HG03439 (cell line): ENCODE data around the gene ZBTB4.

Source experiments
- ATAC-seq: cut with Tn5 transposase; IDR thresholded peaks from one replicate; pipeline ENCODE4 v1.9.1; 2021; ENCODE audit warnings: mild to moderate bottlenecking, moderate library complexity; ENCODE audit not compliant: unreplicated experiment

ZBTB4 gene

DNA sequence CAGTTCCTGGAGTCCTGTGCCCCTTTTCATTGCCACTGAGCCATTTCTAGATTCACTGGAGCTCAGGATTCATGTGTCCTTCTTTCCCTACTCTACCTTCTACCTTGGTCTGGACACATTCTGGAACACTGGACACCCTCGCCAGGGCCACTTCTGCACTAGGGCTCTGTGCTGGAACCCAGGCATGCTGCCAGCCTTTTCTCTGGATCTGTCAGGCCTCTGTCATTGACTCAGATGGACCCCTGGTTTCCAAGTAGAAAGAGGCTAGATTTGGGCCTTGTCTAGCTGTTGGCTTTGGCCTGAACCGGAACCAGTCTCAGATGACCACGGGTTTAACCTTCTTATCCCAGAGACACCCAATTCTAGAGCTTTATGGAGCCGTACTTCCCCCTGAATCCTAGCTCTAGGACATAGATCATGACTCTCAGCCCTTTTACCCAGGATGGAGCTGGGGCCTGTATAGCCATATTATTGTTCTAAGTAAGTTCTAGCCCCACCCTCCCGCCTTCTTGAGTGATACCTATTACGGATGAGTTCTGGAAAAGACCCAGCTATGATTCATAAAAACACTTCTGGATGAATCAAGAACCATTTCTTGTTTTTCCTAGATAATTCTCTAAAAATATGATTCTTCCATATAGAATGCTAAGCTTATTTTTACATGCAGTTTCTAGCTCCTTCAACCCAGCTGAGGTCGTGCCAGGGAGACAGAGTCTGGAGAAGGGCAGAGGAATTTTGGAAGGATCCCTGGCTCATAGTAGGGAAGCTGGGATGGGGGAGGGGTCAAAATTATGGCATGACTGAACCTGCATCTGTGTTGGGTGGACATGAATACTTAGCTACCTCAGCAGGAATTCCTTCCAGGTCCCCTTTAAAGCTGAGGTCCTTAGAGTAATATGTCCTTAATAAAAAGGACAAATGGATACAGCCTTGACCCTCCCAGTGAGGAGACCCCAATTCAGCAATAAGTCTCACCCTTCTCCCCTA, 35.6 kb downstream of the ZBTB4 start:
- ATAC-seq = no peak

DNA sequence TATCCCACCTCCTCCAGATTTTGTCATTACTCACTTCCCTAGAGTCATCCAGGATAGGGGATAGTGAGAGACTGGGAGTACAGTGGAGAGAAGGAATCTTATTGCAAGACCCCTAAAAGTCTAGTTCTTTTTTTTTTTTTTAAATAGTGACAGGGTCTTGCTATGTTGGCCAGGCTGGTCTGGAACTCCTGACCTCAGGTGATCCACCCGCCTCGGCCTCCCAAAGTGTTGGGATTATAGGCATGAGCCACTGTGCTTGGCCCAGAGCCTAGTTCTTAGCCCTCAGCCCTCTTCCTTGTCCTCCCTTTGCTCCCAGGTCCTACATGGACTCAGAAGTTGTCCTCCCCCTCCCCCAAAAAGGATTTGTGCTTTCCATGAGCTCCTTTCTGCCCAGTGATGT, 37.3 kb downstream of the ZBTB4 start:
- ATAC-seq = no peak

DNA sequence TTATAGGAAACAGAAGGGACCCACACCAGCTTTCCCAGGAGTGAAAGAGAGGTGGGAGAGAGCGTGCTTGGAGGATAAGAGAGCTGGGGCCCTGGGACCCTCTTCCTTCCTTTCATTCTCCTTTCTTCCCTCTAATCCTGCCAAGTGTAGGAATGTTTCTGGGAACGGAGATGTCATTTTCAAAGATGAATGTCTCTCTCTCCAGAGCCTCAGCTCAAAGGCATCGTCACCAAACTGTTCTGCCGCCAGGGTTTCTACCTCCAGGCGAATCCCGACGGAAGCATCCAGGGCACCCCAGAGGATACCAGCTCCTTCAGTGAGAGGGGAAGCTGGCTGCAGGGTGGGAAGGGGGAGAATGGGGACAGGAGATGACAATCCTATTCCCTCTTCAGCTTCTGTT, 38.2 kb downstream of the ZBTB4 start:
- ATAC-seq = no peak

DNA sequence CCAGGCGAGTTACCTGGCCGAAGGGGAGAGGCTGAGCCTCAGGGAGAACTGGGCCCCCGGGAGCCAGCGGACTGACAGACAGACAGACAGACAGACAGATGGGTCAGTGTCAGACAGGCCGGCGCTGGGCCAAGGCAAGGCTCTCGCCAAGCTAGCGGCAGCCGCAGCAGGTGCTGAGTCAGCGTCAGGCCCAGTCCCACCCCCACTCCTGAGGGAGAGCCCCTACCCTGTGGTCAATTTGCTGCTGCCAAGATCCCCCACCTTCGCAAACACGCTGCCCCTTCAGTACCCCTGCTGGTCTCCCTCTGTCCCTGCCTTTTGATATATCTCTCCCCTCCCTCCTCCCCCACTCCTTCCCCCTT, 38.6 kb downstream of the ZBTB4 start:
- no peak for ATAC-seq

DNA sequence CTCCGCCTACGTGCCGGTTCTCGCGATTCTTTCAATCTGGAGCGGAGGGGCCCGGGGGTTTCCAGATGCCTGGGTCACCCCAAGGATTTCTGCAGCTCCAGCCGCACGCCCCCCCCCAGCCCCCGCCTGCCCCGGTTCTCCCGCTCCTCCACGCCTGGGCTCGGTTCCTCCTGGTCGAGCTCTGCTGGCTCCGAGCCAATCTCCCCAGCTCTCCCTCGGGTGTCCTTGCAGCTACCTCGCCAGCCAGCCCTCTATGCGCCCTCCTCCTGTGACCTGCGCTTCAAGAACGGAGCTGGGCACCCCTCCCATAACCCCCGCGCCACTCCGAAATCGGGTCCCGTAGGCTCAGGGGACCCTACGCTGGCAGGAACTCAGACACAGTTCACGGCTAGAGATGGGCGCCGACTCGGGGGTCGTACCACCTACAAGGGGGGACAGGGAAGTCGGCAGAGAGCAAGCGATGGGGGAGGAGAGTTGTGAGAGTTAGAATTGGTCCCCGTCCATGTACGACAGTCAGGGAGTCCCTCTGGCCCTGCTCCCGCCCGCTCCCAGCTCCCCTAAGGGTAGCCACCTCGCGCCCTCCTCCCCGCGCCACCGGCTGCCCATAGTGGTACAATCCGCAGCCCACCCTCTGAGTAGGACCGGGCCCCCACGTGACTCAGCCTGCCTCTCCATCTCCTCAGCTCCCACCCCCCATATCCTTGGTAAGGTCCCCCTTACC, 39.2 kb downstream of the ZBTB4 start:
- ATAC-seq = no peak

DNA sequence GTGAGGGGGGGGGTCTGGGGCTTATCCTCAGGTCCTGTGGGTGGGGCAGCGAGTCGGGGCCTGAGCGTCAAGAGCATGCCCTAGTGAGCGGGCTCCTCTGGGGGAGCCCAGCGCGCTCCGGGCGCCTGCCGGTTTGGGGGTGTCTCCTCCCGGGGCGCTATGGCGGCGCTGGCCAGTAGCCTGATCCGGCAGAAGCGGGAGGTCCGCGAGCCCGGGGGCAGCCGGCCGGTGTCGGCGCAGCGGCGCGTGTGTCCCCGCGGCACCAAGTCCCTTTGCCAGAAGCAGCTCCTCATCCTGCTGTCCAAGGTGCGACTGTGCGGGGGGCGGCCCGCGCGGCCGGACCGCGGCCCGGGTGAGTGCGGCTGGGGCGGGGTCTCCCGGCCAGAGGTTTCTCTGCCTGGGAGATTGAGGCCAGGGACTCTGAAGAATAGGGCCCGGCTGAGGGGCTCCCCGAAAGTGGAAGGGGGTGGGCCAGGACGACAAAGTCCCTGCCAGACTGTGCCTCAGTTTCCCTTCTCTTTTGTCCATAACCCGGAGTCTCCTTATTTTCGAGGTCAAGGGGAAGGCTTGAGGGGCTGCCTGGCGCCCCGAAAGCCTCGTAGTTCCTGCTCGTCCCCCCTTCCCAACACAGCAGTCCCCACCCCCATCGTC, 39.8 kb downstream of the ZBTB4 start, which contains the start of gene FGF11:
FGF11 (plus strand) TSS at position 51 of the 651 bp plus-strand sequence; CDS start at position 160, 109 bp downstream.
- no peak for ATAC-seq

DNA sequence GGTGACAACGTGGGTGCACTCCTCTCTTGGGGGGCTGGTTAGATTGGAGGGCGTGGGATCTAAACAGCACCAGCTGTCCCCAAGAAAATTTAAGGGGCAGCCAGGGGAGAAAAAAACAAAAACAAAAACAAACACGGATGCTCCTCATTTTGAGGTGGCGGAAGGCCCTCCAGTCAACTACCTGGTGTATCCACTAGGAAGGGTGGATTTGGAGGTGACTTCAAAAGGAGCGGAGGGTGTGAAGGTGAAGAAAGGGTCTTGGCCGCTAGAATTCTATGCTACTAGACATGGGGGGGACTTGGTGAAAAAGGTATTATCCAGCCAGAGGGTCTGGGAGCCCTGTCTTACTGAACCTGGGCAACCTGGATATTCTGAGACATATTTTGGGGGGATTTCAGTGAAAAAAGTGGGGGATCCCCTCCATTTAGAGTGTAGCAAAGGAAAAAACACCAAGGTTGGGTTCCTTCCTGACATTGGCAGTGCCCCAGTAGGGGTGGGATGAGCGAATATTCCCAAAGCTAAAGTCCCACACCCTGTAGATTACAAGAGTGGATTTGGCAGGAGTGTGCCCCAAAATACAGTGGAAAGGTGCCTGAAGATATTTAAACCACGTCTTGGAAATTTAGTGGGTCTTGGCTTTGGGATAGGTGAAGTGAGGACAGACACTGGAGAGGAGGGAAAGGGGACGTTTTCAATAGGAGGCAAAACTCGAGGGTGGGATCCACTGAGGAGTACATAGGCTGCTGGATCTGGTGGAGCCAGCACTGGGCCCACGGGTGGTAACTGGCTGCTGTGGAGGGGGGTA, 40.6 kb downstream of the ZBTB4 start:
- ATAC-seq = no peak

DNA sequence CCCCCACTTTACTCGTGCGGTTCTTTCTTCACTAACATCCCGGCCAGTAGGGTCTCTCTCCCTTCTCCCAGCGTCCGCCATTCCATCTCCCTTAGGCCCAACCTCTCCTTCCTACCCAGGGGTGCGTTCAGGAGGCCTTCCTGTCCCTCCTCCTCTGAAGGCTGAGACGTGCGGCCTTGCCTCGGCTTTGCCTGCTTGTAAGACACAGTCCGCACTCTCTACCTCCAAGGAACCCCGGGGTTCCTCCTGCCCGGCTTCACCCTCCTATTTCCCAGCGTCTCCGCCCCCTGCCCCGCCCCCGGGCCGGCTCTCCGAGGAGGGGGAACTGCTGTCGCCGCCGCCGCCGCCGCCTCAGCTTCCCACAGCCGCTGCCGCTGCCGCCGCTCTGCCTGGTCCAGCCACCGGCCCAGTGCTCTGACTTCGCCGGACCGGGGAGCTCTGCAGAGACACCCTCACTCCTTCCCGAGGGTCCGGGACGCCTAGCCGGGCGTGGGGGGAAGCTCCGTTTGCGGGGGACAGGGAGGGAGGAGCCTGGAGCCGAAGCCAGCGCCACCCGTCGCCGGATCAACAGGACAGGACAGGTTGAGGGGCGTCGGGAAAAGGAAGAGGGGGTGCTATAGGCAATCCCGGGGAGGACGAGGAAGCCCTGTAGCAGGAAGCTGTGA, 41.3 kb downstream of the ZBTB4 start:
- ATAC-seq = no peak

DNA sequence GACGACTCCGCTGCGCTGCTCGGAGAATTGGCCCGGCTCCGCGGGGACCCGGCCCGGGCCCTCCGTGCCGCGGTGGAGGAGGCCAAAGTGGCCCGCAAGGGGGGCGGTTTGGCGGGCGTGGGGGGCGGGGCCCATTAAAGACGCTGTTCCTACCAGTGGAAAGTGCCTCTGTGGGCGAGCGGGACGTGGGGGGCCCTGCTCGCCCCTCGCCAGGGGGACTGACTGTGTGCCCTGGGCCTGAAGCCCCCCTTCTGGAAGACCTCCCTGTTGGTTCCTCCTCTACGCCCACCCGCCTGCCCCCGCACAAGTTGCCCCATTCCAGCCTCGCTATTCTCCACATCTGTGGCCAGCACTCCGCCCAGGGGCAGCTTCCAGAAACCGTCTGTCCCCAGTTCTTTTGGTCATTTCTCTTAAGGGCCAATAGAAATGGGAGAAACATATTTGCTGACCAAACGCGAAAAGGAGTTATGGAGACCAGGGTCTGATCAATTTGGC, 42.0 kb downstream of the ZBTB4 start:
- ATAC-seq = no peak

DNA sequence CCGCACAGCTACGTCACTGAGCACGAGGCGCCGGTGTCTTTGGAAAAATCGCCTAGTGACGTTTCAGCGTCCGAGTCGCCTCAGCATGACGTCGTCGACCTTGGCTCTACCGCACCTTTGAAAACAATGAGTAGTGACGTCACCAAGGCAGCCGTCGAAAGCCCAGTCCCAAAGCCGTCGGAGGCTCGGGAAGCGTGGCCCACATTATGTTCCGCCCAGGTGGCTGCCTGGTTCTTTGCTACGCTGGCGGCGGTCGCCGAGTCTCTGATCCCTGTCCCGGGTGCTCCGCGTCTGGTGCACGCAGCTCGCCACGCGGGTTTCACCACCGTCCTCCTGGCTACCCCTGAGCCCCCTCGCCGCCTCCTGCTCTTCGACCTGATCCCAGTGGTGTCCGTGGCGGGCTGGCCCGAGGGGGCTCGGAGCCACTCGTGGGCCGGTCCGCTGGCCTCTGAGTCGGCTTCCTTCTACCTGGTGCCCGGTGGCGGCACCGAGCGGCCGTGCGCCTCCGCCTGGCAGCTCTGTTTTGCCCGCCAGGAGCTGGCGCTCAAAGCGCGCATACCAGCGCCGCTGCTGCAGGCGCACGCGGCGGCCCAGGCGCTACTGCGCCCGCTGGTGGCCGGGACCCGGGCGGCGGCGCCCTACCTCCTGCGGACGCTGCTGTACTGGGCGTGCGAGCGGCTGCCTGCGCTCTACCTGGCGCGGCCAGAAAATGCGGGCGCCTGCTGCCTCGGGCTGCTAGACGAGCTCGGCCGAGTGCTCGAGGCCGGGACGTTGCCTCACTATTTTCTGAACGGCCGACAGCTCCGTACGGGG, 42.7 kb downstream of the ZBTB4 start:
- ATAC-seq = no peak

DNA sequence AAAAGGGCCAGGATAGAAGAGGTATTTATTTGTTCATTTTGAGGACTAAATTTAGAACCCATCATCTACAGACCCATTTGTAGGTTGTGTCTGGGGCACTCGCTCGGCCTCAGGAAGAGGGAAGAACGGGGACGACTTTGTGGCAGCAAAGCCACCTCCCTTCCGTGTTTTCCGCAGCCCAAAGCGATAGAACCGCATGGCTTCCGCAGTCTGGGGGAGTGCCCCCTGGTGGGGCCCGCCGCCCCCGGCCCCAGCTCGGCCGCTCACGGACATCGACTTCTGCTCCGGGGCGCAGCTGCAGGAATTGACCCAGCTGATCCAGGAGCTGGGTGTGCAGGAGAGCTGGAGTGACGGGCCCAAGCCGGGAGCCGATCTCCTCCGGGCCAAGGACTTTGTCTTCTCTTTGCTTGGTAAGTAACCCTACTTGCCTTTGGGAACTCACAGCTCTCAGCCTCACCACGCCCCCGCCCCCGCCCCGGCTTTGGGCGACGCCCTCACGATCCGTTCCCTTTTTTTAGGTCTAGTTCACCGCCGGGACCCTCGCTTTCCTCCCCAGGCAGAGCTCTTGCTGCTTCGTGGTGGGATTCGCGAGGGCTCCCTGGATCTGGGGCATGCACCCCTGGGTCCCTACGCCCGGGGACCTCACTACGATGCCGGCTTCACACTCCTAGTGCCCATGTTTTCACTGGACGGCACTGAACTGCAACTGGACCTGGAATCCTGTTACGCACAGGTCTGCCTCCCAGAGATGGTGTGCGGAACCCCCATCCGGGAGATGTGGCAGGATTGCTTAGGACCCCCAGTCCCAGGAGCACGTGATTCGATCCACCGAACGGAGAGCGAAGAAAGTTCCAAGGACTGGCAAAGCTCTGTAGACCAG, 43.5 kb downstream of the ZBTB4 start:
- ATAC-seq = no peak

DNA sequence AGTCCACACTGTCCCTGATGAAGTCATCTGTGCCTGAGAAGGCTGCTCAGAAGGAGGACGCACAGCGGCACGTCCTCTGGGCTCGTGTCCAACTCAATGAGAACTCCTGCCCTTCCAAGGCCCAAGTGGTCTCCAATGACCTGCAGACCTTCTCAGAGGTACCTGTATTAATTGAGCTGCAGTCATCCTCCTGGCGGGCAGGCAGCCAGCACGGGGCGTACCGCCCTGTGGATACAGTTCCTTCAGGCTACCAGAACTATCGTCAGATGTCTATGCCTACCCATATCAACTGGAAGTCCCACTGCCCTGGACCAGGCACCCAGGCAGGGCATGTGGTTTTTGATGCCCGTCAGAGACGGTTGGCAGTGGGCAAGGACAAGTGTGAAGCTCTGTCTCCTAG, 47.1 kb downstream of the ZBTB4 start:
- no peak for ATAC-seq

DNA sequence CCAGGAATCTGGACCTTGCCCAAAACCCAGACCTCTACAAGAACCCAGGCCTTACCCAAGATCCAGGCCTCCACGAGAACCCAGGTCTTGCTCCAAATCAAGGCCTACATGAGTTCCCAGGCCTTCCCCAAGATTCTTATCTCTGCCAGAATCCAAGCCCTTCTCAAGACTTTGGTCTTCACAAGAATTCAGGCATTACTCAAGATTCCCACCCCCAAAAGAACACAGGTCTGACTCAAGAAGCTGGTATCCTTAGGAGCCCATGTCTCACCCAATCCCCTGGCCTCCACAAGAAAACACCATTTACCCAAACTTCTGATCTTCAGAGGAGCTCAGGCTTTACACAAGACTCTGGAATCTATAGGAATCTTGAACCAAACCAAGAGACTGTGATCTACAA, 48.2 kb downstream of the ZBTB4 start:
- no peak for ATAC-seq

DNA sequence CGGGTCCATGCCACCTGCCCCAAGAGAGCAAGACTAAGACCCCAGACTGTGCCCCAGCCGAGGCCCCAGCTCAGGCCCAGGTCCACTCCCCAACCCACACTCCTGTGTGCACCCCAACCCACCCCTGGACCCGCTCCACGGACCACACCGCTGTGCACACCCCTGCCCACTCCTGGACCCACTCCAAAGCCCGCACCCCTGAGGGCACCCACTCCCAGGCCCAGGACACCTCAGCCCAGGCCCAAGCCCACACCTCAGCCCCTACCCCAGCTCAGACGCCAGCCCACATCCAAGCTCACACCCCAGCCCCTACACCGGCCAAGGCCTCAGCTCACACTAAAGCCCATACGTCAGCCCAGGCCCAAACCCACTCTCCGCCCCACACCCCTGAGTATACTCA, 49.7 kb downstream of the ZBTB4 start:
- no peak for ATAC-seq

DNA sequence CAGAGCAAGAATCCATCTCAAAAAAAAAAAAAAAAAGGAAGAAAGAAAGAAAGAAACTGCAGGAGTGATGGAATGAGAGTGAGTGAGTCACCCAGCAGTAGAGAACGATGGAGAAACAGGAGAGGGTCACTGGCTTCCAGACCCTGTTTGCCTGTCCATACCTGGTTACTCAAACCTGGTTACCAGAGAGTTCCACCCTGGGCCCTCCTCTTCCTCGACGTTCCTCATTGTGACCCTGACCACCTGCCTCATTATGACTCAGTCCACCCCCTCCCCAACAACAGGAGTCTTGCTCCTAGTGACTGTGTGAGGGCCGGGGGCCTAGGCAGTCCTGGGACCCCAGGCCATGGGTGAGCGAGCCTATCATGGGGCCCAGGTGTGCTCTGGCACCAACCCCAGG, 50.9 kb downstream of the ZBTB4 start, which contains the start of gene SPEM3:
SPEM3 (plus strand) TSS at position 301 of the 400 bp plus-strand sequence; CDS start at position 347, 46 bp downstream.
- no peak for ATAC-seq

DNA sequence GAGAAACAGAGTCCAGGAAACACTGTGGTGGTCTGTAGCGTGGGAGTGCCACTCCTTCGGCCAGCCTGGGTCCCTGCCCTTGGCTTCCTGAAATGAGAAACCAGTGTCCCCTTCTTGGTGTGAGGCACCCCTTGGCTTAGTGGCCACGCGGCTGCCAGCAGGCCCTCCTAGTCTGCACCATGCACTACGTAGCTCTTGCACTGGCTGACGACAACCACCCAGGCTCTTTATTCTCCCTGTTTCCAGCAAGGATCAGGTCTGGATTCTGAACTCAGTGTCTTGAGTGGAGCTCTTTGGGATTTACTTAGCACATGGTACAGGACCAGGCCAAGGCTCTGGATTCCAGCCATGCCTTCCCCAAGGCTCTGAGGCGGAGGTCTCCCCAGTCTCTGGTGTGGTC, 51.9 kb downstream of the ZBTB4 start:
- ATAC-seq = no peak

DNA sequence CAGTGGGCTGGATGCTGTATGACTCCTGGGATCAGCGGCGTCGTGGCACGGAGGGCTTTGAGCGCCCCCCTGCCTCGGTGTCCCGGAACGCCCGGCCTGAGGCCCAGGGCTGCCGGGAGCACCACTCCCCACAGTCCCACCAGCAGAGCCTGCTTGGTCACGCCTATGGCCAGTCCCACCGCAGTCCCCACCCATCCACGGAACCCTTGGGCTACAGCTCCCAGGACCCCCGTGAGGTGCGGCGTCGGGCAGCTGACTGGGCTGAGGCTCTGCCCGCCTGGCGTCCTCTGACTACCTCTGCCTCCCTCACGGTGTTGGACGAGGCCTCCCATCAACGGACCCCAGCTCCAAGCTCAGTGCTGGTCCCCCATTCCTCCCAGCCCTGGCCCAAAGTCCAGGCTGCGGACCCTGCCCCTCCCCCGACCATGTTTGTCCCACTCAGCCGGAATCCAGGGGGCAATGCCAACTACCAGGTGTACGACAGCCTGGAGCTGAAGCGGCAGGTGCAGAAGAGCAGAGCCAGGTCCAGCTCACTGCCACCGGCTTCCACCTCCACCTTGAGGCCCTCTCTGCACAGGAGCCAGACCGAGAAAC, 52.4 kb downstream of the ZBTB4 start:
- ATAC-seq = no peak
